NCI-H2196 (cell line): Measurements from ENCODE around the gene MSH2.

Experiments used
- DNase-seq: peaks from one replicate; lab custom pipeline; 2025; ENCODE audit not compliant: unreplicated experiment; lab: John Stamatoyannopoulos, UW

Gene MSH2

GRCh38 chr2:47530105-47530760 is 127.3 kb downstream of the MSH2 start:
- no peak for DNase-seq

DNA sequence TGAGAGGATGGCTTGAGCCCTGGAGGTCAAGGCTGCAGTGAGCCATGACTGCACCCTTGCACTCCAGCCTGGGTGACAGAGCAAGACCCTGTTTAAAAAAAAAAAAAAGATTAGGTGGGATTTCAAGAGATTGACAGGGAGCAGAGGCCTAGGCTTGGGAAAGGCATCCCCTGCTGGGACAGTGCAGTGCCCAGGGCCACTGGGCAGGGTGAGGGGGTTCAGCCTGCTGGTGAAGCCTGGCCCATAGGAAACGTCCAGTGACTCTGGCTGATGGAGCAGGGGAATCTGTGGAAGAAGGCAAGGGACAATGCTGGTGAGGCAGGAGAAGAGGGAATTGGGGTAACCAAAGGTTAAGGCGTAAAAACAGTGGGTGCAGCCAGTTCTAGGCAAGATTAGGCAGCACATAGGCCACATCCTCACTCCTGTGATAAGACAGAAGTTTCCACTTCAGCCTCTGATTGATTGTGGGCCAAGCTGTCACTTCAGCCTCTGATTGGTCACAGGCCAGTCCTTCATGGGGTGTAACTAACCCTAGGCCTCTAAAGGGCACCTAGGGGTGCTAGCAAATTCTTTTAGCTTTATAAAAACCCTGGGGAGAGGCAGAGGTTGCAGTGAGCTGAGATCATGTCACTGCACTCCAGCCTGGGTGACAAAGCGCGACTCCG is 128.6 kb downstream of the MSH2 start:
- DNase-seq = no peak
